HepG2 (cell line): Measurements from ENCODE around the gene DENND10. TPM values are rescaled to one million over a fixed set of nuclear protein-coding genes. Genes with fewer than 3 reads are reported as not detected.

Source experiments
- ATF7 ChIP-seq, 2 experiments: fragments of 450-650 bp in 1 of 2; sonication (generic) in 1 of 2; formaldehyde crosslinking in 1 of 2; IDR thresholded peaks; 2 replicates each; pipeline versions ENCODE4 v1.4.0 to v1.6.1; 2016 to 2020; ENCODE audit warnings: antibody characterized with exemption in 1 of 2, mild to moderate bottlenecking in 1 of 2, missing genetic modification reagents in 1 of 2
- CBX1 ChIP-seq: IDR thresholded peaks from one replicate; pipeline ENCODE4 v1.6.1; 2016; ENCODE audit warnings: antibody characterized with exemption, low read depth
- CHCHD3 ChIP-seq: sonication (generic); formaldehyde crosslinking; IDR thresholded peaks from 2 replicates; pipeline ENCODE4 v1.8.0; 2022; ENCODE audit warnings: mild to moderate bottlenecking, missing genetic modification reagents, moderate library complexity
- DNMT3B ChIP-seq: conservative IDR thresholded peaks from 2 replicates; pipeline ENCODE4 v1.6.1; 2016; ENCODE audit warnings: missing biosample characterization, control low read depth
- E2F5 ChIP-seq: sonication (generic); formaldehyde crosslinking; conservative IDR thresholded peaks from 2 replicates; pipeline ENCODE4 v1.4.0; 2020; ENCODE audit warnings: missing genetic modification reagents
- GTF3A ChIP-seq: sonication (generic); formaldehyde crosslinking; conservative IDR thresholded peaks from 2 replicates; pipeline ENCODE4 v1.4.0; 2020; ENCODE audit warnings: mild to moderate bottlenecking, missing genetic modification reagents
- HMG20B ChIP-seq: conservative IDR thresholded peaks from 2 replicates; pipeline ENCODE4 v1.6.1; 2016; ENCODE audit warnings: missing genetic modification reagents, missing compliant biosample characterization
- ISX ChIP-seq: sonication (generic); formaldehyde crosslinking; conservative IDR thresholded peaks from 2 replicates; pipeline ENCODE4 v1.5.0; 2020; ENCODE audit warnings: missing genetic modification reagents
- MED13 ChIP-seq: sonication (generic); formaldehyde crosslinking; IDR thresholded peaks from 2 replicates; pipeline ENCODE4 v1.5.0; 2020; ENCODE audit warnings: missing genetic modification reagents
- MIER3 ChIP-seq: IDR thresholded peaks from 2 replicates; pipeline ENCODE4 v1.6.1; 2016; ENCODE audit warnings: missing compliant biosample characterization, borderline replicate concordance
- POLR2AphosphoS2 ChIP-seq: IDR thresholded peaks from 2 replicates; pipeline ENCODE4 v1.6.1; 2011; ENCODE audit warnings: low read depth, low read length, improper control_type of control experiment
- SAP130 ChIP-seq: IDR thresholded peaks from 2 replicates; pipeline ENCODE4 v1.6.1; 2016; ENCODE audit warnings: low read depth
- SMYD3 ChIP-seq: sonication (generic); formaldehyde crosslinking; IDR thresholded peaks from 2 replicates; pipeline ENCODE4 v1.8.1; 2023; ENCODE audit warnings: mild to moderate bottlenecking, missing genetic modification reagents
- SNAPC5 ChIP-seq: sonication (generic); formaldehyde crosslinking; IDR thresholded peaks from 2 replicates; pipeline ENCODE4 v1.8.1; 2023; ENCODE audit warnings: mild to moderate bottlenecking, missing genetic modification reagents, borderline replicate concordance
- SOX5 ChIP-seq: IDR thresholded peaks from 2 replicates; pipeline ENCODE4 v1.6.1; 2016; ENCODE audit warnings: borderline replicate concordance
- TAF1 ChIP-seq: sonication (generic); formaldehyde crosslinking; IDR thresholded peaks from 2 replicates; pipeline ENCODE4 v1.4.0; 2020; ENCODE audit warnings: missing genetic modification reagents
- TOPORS ChIP-seq: sonication (generic); formaldehyde crosslinking; IDR thresholded peaks from 2 replicates; pipeline ENCODE4 v1.8.0; 2023; ENCODE audit warnings: mild to moderate bottlenecking, missing genetic modification reagents
- ZFP36L1 ChIP-seq: sonication (generic); formaldehyde crosslinking; IDR thresholded peaks from 2 replicates; pipeline ENCODE4 v1.8.0; 2022; ENCODE audit warnings: mild to moderate bottlenecking, missing genetic modification reagents, moderate library complexity
- ZNF121 ChIP-seq: sonication (generic); formaldehyde crosslinking; IDR thresholded peaks from 2 replicates; pipeline ENCODE4 v1.5.0; 2020; ENCODE audit warnings: mild to moderate bottlenecking, missing genetic modification reagents
- ZNF292 ChIP-seq: sonication (generic); formaldehyde crosslinking; IDR thresholded peaks from 2 replicates; pipeline ENCODE4 v1.8.1; 2022; ENCODE audit warnings: mild to moderate bottlenecking, low read depth, missing genetic modification reagents, borderline replicate concordance
- ZNF343 ChIP-seq: sonication (generic); formaldehyde crosslinking; IDR thresholded peaks from 2 replicates; pipeline ENCODE4 v1.4.0; 2020; ENCODE audit warnings: mild to moderate bottlenecking, missing genetic modification reagents
- ZNF362 ChIP-seq: sonication (generic); formaldehyde crosslinking; IDR thresholded peaks from 2 replicates; pipeline ENCODE4 v1.4.0; 2020; ENCODE audit warnings: missing genetic modification reagents, mild to moderate bottlenecking, borderline replicate concordance
- ZNF567 ChIP-seq: sonication (generic); formaldehyde crosslinking; IDR thresholded peaks from 2 replicates; pipeline ENCODE4 v1.8.1; 2023; ENCODE audit warnings: mild to moderate bottlenecking, missing genetic modification reagents, borderline replicate concordance
- ZNF879 ChIP-seq: sonication (generic); formaldehyde crosslinking; IDR thresholded peaks from 2 replicates; pipeline ENCODE4 v1.8.1; 2023; ENCODE audit warnings: missing genetic modification reagents
- ZSCAN21 ChIP-seq: sonication (generic); formaldehyde crosslinking; IDR thresholded peaks from 2 replicates; pipeline ENCODE4 v1.8.0; 2022; ENCODE audit warnings: mild to moderate bottlenecking, missing genetic modification reagents, moderate library complexity, borderline replicate concordance
- polyA plus RNA-seq, 8 experiments: library from polyadenylated mRNA; depleted of rRNA in 3 of 8; stranded (reverse) in 7 of 8; unstranded in 1 of 8; fragments of >200 nt; fragmentation: Illumina TruSeq in 4 of 8; extraction: Trizol in 4 of 8; gene quantifications; 2 replicates each; pipeline versions ENCODE4 v1.2.1 to v1.2.3, GENCODE V29; 2011 to 2016; ENCODE audit warnings: low read depth in 4 of 8, missing spikeins in 1 of 8, mixed read lengths in 1 of 8; ENCODE audit not compliant: insufficient read depth in 1 of 8
- total RNA-seq, 5 experiments: library from RNA; depleted of rRNA; stranded (reverse); fragments of >200 nt; fragmentation: Illumina TruSeq; extraction: Trizol; gene quantifications; 2 replicates each; pipeline ENCODE4 v1.2.3, GENCODE V29; 2016; ENCODE audit warnings: low read depth in 1 of 5
- TF ChIP-seq, protein P1 (sequence below): IDR thresholded peaks from 2 replicates; pipeline ENCODE4 v1.6.1; 2016; ENCODE audit warnings: mild to moderate bottlenecking, missing biosample characterization, missing genetic modification reagents

The DENND10 gene
- total and polyA plus RNA-seq, 2 of the 13 experiments (the other 11 are each of a cell fraction or from before 2014, with no cell fraction given) = 43.7 to 78.8 TPM

DNA sequence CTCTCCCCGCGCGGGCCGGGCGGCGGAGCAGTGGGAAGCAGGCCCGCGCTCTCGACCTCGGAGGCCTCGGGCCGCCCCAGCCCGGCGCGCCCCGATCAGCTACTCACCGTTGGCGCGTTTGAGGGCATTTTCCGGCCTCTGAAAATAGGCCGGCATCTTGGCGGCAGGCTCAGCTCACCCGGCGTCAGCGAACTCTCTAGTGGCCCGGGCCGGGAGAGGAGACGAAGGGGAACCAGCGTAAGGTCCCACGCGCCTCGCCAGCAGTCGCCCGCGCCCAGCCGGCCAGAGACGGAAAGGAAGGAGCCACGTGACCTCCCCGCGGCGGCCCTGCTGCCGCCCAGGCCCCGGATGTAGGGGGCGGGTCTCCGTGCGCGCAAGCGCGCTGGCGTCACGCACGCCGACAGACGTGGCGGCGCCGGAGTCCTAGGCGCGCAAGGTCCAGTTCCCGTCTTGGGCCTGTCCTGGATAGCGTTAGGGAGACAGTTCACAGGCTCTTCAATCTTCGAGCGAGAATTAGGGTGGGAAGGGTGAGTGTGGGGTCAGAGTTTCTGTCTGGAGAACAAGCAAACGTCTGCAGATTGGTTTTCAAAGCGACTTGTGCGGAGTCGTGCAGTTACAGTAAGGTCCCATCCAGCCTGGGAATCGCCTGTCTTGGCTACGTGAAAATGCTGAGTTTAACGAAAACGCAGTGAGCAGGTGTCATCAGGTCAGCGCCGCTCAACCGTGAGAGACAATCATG is 23.2 kb upstream of the DENND10 start, which contains the start of gene EIF3A (continued):
- TF ChIP-seq ZNF292 (CRISPR knock-in tag) (no peak), SOX5 (CRISPR knock-in tag) (0 out of 2 replicates have a peak, but pooled peaks have one; percentile 1), SMYD3 (CRISPR knock-in tag) (no peak), POLR2AphosphoS2 (no peak; the same call in 1 of the 2 replicates), ZSCAN21 (peak; percentile 41; the same call in 1 of the 2 replicates), TOPORS (CRISPR knock-in tag) (peak; percentile 68; the same call in 1 of the 2 replicates), ZNF121 (CRISPR knock-in tag) (peak; percentile 32; the same call in 1 of the 2 replicates), ATF7 (IDR thresholded peaks at IDR 0.05) (no peak), ATF7 (CRISPR knock-in tag; IDR thresholded peaks at IDR 0.05) (no peak), ZNF567 (CRISPR knock-in tag) (0 out of 2 replicates have a peak, but pooled peaks have one; percentile 89), TAF1 (CRISPR knock-in tag) (peak; percentile 99), CHCHD3 (CRISPR knock-in tag) (peak; percentile 52; the same call in 1 of the 2 replicates), MED13 (CRISPR knock-in tag) (no peak; the same call in 1 of the 2 replicates), ZNF879 (no peak), DNMT3B (CRISPR knock-in tag) (no peak), HMG20B (CRISPR knock-in tag) (no peak), ZNF362 (no peak), ZNF343 (CRISPR knock-in tag) (no peak), SAP130 (CRISPR knock-in tag) (peak; percentile 79), MIER3 (CRISPR knock-in tag) (no peak; the same call in 1 of the 2 replicates), SNAPC5 (no peak), E2F5 (CRISPR knock-in tag) (peak; percentile 56; the same call in 1 of the 2 replicates), GTF3A (no peak), ISX (CRISPR knock-in tag) (no peak; the same call in 1 of the 2 replicates), ZFP36L1 (CRISPR knock-in tag) (no peak), CBX1 (peak; percentile 84)
- TF ChIP-seq, protein P1, sequence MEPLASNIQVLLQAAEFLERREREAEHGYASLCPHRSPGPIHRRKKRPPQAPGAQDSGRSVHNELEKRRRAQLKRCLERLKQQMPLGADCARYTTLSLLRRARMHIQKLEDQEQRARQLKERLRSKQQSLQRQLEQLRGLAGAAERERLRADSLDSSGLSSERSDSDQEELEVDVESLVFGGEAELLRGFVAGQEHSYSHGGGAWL (CRISPR knock-in tag) = peak; percentile 93
